GM21619 (cell line): ENCODE data around the gene PGGT1B.

Experiments
- ATAC-seq: cut with Tn5 transposase; IDR thresholded peaks from one replicate; pipeline ENCODE4 v1.9.1; 2021; ENCODE audit not compliant: unreplicated experiment

The PGGT1B gene

DNA sequence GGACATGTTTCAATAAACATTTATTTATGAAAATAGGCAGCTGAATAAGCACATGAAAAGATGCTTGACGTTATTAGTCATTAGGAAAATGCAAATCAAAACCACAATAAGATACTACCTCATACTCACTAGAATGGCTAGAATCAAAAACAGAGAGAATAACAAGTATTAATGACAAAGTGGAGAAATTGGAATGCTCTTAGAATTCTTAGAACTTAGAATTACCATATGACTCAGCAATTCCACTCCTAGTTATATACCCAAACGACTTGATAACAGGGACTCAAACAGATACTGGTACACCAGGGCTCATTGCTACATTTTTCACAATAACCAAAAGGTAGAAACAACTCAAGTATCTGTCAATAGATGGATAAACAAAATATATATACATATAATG, 77.9 kb downstream of the PGGT1B start:
- no peak for ATAC-seq

DNA sequence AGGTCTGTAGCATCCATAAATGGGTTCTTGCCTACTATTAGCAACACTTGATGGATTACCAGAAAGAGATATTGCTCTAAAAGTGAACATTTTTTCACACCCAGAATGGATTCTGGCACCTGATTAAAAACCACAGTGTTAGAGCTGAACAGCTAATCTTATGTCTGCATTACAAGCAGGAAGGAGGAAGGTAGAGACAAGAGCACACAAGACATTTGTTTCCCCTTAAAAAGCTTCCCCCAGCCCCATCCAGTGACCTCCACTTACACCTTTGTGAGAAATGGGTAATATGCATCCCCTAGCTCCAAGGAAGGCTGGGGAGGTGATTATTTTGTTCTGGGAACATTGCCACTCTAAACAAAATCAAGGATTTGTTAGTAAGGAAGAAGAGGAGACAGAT, 80.9 kb downstream of the PGGT1B start:
- ATAC-seq: no peak

DNA sequence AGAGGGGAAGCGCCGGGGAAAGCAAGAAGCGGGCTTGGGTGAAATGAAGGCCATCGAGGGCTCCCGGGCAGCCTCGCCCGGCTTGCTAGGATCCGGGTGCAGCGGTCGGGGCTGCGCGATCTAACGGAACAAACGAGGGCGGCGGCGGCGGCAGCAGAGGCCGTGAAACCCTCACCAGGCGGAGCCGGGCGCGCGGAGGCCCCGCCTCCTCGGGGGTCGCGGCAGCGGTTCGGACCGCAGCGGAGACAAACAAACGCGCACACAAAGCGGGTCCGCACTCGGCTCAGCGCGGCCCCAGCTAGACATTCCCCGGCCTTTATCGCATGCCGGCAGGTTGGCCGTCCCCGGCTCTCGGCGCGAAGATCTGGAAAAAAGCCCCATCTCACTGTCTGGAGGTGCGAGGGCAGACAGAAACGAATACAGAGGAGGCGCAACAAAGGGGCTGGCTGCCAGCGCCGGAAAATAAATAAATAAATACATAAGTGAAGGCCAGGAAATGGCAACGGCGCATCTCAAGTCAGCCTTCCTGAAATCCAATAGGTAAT, 82.4 kb downstream of the PGGT1B start:
- ATAC-seq: peak; percentile 68

DNA sequence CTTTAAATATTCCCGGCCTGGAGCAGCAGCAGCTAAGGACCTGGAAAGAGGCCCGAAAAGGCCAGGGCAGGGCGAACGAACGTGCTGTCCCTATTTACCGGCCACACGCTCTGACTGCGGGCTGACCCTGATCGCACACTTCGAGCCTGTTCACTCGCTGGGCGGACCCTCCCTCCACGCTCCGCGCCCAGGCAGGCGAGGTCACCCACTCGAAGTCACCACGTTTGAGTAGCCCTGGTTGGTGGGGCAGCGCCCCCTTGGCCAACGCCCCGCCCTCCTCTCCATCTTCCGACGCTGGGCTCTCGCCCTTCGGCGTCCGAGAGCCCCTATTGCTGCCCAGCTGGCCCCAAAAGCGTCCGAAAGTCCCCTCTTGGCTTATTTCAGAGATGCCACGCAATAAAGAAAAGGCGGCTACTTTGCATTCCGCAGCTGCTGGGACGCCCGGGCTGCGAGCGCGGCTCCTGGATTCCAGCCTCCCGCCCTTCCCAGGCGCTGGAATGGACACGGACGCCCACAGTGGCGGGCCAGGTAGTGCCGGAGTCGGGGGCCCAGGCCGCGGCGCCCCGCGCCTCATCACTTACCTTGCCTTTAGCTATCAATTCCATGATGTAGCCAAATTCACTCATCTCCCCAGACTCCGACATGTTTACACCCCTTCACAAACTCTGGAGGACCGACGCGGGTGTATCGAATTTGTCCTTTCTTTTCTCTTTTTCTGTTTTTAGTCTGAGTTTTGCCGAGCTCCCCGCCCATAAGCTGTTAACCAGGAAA, 83.1 kb downstream of the PGGT1B start:
- ATAC-seq: peak; percentile 21

DNA sequence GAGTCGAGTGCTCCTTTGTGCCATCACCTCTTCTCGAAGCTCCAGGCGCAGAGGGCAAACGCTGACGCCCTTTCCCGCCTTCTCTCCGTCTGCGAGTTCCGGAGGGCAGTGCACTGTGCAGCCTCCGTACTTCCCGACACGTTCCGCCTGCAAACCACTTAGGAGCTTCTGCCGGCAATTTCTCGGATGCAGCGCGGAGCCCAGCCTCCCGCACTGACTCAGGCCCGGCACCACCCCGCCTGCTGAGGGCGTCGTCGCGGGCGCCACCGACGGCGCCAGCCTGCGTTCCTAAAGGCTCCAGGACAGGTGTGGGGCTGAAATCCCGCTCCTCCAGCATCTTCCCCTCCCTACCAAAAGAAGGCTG, 83.7 kb downstream of the PGGT1B start:
- no peak for ATAC-seq

DNA sequence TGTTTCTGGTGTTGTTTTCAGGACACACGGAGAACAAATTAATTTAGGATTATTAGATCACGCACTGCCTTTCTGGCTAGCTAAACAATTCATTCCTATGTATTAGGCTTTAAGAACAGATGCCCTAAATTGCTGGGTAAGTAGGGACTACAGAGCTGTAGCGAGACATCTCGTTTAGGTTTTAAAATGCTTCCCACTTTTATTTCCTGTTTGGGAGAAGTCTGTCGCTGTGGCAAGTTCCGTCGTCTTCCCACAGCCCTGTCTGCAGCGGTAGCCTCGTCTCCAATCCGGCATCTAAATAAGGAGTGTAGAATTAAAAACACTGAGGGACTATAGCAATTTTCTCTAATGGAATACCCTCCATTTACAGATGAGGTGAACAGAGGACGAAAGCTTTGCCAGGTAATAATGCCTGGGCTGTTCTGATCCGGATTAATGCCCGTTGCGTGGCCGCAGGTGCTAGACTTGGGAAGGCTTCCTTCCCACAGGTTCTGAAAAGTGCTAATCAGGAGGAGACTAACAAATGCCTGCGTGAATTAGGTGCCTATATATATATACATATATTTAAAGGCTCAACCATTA, 91.7 kb downstream of the PGGT1B start:
- ATAC-seq: no peak

DNA sequence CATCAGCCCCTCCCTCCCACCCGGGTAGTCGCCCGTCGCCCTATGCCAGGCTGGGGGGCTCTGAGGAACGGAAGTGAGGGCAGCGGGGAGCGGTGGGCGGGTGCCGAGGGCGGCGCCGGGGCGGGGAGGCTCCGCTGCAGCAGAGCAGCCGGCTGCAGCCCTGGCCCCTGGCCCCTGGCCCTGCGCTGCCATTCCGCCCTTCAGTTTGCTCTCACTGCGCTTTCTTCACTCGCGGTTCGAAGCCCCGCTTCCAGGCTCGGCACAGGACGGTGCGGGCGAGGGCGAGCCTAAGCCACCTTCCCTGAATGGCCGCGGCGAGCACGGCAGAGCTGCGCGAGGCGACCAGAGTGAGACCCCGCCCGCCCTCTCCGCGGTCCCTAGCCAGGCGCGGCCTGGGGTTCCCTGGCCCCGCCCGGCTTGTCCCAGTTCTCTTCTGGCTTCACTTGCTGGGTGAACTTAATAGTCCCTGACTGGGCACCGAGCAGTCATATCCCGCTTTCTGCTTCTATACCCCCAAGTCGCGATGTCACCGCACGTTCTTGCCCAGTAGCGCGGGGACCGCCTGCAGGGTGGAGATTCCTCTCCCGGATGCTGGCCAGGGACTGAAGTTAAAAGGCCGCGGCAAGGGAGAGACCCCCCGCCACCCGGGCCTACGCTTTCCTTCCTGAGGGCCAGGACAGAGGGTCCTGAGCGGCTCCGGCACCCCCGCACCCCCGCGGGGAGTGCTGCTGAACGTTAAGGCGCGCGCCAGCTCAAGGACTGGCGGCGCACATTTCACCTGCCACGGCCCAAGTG, 92.3 kb downstream of the PGGT1B start:
- ATAC-seq: peak; percentile 46

DNA sequence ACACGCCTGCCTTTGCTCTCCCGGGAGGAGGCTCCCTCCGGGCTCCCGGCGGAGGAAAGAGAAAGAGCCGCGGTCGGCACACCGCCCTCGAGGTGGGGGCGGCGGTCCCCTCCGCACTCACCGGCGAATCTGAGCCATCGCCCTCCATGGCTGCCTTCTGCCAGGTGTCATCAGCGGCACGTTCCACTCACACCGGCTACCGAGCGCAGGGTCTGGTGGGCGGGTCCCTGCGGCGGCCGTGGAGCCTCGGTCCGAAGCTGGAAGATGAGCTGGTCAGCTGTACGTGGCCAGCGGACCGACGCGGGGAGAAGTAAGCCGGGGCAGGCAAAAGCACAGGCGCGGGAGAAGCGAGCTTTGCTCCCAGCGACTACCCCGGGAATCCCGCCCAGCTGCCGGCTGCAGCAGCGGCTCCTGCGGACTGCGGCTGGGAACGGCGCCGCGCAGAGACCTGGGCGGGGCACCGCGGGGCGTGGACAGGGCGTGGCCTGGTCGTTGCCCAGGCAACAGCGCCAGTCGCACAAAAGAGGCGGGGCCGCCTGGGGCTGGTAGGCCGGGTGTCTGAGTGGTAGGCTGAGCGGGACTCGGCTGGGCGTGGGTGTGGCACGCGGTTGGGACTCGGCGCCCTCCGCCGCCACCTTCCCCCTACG, 93.1 kb downstream of the PGGT1B start, which contains the start of gene TRIM36:
TSS of gene TRIM36 (minus strand) at position 422 of the 647 bp plus-strand sequence. CDS start at position 148, 274 bp downstream.
- peak; percentile 97 for ATAC-seq

DNA sequence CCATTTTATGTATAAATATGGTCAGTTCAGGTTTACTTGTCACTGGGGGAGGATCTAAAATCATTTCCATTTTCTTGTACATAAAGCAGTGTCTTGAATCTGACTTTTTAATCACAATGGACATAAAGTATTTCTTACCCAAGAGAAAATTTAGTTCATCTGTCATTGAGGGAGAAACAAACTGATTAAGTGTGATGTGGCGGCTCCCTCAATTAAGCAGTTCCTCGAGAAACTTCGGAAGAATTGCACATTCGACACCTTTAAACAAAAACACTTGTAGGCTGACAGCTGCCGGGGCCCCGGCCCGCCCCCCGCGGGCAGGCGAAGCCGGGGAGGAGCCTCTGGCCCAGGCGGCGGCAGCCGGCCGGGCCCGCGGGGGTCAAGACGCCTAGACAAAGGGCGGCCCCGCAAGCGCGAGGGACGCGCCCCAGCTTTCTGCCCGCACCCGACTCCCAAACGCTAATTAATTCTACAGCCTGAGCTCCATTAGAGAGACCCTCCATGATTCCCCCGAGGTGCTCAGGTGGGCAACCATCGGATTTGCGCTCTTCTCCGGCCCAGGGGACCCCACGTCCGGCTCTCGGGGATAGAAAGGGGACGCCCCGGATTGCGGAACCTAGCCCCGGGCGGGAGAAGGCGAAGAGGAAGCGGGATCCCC, 93.7 kb downstream of the PGGT1B start:
- ATAC-seq: peak; percentile 6

DNA sequence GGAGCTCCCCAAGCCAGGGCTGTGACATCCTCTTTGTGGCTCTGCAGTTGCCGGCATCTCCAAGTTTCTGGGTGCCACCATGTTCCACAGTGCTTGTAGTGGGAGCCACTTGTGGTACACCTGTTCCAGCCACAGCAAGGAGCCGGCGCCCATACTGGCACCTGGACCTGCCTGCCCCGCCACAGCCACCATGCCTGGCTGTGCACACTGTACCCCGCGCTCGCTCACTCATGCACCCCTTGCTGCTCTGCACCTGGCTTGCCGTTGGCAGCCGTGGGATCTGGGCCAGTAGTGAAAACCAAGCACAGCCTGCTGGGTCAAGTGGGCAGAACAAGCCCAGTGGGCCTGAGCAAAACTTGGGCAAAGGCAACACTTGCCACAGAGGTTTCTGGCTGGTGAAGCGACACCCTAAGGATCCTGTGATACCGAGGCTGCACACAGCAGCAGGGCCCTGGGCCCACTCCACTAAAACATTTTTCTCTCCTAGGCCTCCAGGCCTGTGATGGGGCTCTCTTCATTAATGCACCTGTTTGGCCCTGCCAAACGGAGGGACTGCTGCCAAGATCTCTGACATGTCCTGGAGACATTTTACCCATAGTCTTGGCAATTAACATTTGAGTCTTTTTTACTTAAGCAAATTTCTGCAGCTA, 95.8 kb downstream of the PGGT1B start:
- no peak for ATAC-seq

DNA sequence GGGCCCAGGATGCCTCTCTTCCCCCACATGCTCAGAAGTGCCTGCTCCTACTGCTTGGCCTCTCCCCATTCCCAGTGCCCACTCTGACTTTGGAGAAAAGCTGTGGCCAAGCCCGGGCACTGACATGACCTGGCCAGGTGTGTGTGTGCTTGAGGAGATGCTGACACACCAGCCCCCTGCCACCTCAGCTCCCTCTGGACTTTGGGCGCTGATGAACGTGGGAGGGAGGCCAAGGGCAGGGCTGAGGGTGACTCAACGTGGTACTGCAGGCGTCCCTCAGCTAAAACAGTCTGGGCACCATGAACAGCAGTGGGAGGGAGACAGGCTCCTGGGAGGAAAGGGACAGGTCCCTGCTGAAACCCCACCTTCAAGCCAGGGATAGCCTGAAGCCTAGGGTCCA, 96.9 kb downstream of the PGGT1B start:
- ATAC-seq: no peak

DNA sequence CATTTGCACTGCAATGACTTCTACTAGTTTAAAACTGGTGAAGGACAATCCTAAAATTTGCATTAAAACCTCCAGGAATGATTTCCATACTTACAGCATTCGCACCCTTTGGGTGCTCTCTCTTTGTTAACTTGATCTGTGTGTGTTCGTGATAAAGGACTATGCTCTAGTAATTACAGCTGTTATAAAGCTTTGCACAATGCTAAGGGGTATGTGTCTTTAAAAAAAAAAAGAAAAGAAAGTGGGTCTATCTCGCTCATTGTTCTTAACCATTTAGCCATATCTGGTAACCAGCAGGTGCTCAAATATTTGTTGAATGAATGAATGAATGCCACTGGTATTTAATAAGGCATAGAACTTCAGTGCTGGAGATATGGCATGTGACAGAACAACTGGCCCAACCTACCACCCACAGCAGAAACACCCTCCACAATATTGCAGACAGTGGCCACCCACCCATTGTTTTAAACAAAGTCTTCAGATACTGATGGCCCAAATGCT, 101.7 kb downstream of the PGGT1B start:
- ATAC-seq: no peak
